ENCODE measurements around the gene ANKMY1. TPM values are rescaled to one million over a fixed set of nuclear protein-coding genes. Genes with fewer than 3 reads are reported as not detected.

Gene ANKMY1
- total RNA-seq, 3 donors from 2014 or later (not counting 1 experiment from before 2014, with no cell fraction given), result 43.8 to 51.5 (median 46.6) TPM

- H3K27ac Mint-ChIP-seq, result no peak overlapping the region
These were observed 27.6 kb downstream of the ANKMY1 start for GRCh38 chr2:240530181-240530580.

GRCh38 chr2:240529344-240529999 is 28.3 kb downstream of the ANKMY1 start:
- Mint-ChIP-seq H3K9me3 (peaks cover 10 to 13% of the 10 kb centered on the region in 2 donors), H3K4me3 (no peak overlapping the region), H3K36me3 (peaks cover 19% of the 10 kb centered on the region), H3K4me1 (peaks cover 5 to 33% of the 10 kb centered on the region in 2 donors), H3K27me3 (ENCODE audit: low read depth in 2 of 2) (no peaks in the 10 kb centered on the region), H3K27ac (no peak overlapping the region)
- TF ChIP-seq CTCF (IDR thresholded peaks at IDR 0.05), result no peak
- intact Hi-C loops (cut with micrococcal nuclease), result no loop called here
- H3K4me3 ChIP-seq (ENCODE audit: low read length), result no peak overlapping the region
- H3K9me3 ChIP-seq (ENCODE audit: control insufficient read depth, insufficient read depth, low read length), result peaks cover 11% of the 10 kb centered on the region
- ATAC-seq, result no peak
- DNase-seq, result no peak
- H3K4me1 ChIP-seq (ENCODE audit: control insufficient read depth, insufficient read depth, low read length), result no peaks in the 10 kb centered on the region
- 96% methylated on average over 16 of the region's 16 CpGs for WGBS (ENCODE audit: insufficient coverage)
- no peak overlapping the region for H3K27ac ChIP-seq (ENCODE audit: low read length)
- H3K27me3 ChIP-seq (ENCODE audit: control insufficient read depth, insufficient read depth, low read length), result no peaks in the 10 kb centered on the region
- peaks cover 17% of the 10 kb centered on the region for H3K36me3 ChIP-seq (ENCODE audit: control insufficient read depth, insufficient read depth, low read length)

More at GRCh38 chr2:240530181-240530580, 27.6 kb downstream of the ANKMY1 start:
- Histone ChIP-seq H3K9me3 (ENCODE audit: control insufficient read depth, insufficient read depth, low read length) (peaks cover 6% of the 10 kb centered on the region), H3K4me3 (ENCODE audit: low read length) (no peak overlapping the region), H3K27ac (ENCODE audit: low read length) (no peak overlapping the region), H3K36me3 (ENCODE audit: control insufficient read depth, insufficient read depth, low read length) (peaks cover 16% of the 10 kb centered on the region), H3K4me1 (ENCODE audit: control insufficient read depth, insufficient read depth, low read length) (no peaks in the 10 kb centered on the region), H3K27me3 (ENCODE audit: control insufficient read depth, insufficient read depth, low read length) (no peaks in the 10 kb centered on the region)
- no peak for DNase-seq
- intact Hi-C loops (cut with micrococcal nuclease), result no loop called here
- WGBS (ENCODE audit: insufficient coverage), result over 99% methylated on average over 6 of the region's 7 CpGs
- no peak for TF ChIP-seq CTCF (IDR thresholded peaks at IDR 0.05)
- Mint-ChIP-seq H3K27me3 (ENCODE audit: low read depth in 2 of 2) (no peaks in the 10 kb centered on the region), H3K4me1 (peaks cover 12 to 31% of the 10 kb centered on the region in 2 donors), H3K9me3 (peaks cover 10 to 13% of the 10 kb centered on the region in 2 donors), H3K36me3 (peaks cover 19% of the 10 kb centered on the region), H3K4me3 (no peak overlapping the region)
- no peak for ATAC-seq

- ATAC-seq, result no peak
- Histone ChIP-seq H3K4me3 (ENCODE audit: low read length) (no peak overlapping the region), H3K4me1 (ENCODE audit: control insufficient read depth, insufficient read depth, low read length) (no peaks in the 10 kb centered on the region), H3K9me3 (ENCODE audit: control insufficient read depth, insufficient read depth, low read length) (peaks cover 11% of the 10 kb centered on the region), H3K36me3 (ENCODE audit: control insufficient read depth, insufficient read depth, low read length) (peaks cover 17% of the 10 kb centered on the region), H3K27ac (ENCODE audit: low read length) (no peak overlapping the region), H3K27me3 (ENCODE audit: control insufficient read depth, insufficient read depth, low read length) (no peaks in the 10 kb centered on the region)
- H3K4me3 Mint-ChIP-seq, result no peak overlapping the region
- WGBS (ENCODE audit: insufficient coverage), result 89% methylated on average over 13 of the region's 13 CpGs
- DNase-seq, result no peak
- H3K4me1 Mint-ChIP-seq, result peaks cover 0 to 26% of the 10 kb centered on the region in 2 donors
- H3K27ac Mint-ChIP-seq, result no peak overlapping the region
- intact Hi-C loops (cut with micrococcal nuclease), result no loop called here
- peaks cover 10 to 13% of the 10 kb centered on the region in 2 donors for H3K9me3 Mint-ChIP-seq
- H3K36me3 Mint-ChIP-seq, result peaks cover 19% of the 10 kb centered on the region
- no peak for TF ChIP-seq CTCF (IDR thresholded peaks at IDR 0.05)
- H3K27me3 Mint-ChIP-seq (ENCODE audit: low read depth in 2 of 2), result no peaks in the 10 kb centered on the region
These were observed 29.3 kb downstream of the ANKMY1 start for GRCh38 chr2:240528406-240529040.

Data from natural killer cell (primary cell).